ENCODE results near the gene APBB2. TPM values are rescaled to one million over a fixed set of nuclear protein-coding genes. Genes with fewer than 3 reads are reported as not detected.
"Not testable (repeated sequence)": the region's sequence is repeated elsewhere in the genome, so short reads cannot be mapped to it uniquely, and the experiment has no call there.

APBB2 gene
- total RNA-seq, 2 donors from 2014 or later: 37.3 to 75.3 TPM

DNA sequence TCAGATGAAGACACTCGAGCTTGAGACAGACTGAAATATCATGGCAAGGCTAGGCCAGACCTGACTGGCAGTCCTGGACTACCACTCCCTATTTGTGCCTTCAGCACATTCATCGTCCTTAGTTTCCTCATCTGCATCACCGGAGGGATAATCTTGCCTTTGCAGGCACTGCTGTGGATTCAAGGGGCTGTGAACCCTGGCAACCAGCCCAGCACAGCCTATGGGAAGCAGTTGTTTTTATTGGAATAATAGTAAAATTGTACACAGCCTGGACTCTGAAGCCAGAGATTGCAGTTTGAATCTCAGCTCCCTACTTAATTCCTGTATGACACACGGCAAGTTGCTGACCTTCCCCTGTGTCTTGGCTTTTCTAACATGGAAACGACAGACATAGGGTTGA lies 303.6 kb downstream of the APBB2 start:
- Histone ChIP-seq H3K4me3 (no peak overlapping the region), H3K4me1 (peaks cover 0 to 20% of the 10 kb centered on the region in 2 donors), H3K27me3 (no peaks in the 10 kb centered on the region), H3K27ac (no peak overlapping the region), H3K36me3 (no peaks in the 10 kb centered on the region), H3K9me3 (no peaks in the 10 kb centered on the region)
- TF ChIP-seq, protein P1, sequence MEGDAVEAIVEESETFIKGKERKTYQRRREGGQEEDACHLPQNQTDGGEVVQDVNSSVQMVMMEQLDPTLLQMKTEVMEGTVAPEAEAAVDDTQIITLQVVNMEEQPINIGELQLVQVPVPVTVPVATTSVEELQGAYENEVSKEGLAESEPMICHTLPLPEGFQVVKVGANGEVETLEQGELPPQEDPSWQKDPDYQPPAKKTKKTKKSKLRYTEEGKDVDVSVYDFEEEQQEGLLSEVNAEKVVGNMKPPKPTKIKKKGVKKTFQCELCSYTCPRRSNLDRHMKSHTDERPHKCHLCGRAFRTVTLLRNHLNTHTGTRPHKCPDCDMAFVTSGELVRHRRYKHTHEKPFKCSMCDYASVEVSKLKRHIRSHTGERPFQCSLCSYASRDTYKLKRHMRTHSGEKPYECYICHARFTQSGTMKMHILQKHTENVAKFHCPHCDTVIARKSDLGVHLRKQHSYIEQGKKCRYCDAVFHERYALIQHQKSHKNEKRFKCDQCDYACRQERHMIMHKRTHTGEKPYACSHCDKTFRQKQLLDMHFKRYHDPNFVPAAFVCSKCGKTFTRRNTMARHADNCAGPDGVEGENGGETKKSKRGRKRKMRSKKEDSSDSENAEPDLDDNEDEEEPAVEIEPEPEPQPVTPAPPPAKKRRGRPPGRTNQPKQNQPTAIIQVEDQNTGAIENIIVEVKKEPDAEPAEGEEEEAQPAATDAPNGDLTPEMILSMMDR (IDR thresholded peaks at IDR 0.05): no peak
- DNase-seq (ENCODE audit: low spot score): no peak

DNA sequence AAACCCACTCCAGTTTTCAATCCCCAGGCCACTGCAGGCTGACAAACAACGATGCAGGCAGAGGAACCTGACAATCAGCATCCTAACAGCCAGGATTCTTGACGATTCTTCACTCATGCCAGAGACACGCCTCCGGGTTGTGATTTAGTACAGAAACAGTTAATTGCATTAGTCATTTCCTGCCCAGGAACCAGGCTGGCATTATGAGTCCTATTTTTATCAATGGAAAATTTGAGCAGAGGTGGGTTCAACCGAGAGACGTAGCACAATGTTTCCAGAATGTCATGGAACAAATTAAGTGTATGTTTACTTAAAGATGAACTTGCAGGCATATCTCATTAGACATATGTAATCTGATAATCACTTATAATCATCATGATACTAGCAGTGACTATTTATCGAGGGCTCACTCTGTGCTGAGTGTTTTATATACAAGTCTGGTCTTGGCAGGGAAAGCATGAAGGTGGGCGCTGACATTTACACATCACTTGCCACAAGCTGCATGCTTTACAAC lies 304.9 kb downstream of the APBB2 start:
- Histone ChIP-seq H3K27me3 (no peaks in the 10 kb centered on the region), H3K9me3 (no peaks in the 10 kb centered on the region), H3K27ac (peak overlapping the region in 1 of 2 donors; percentile 1), H3K4me3 (no peak overlapping the region), H3K4me1 (peaks cover 0 to 16% of the 10 kb centered on the region in 2 donors), H3K36me3 (no peaks in the 10 kb centered on the region)
- DNase-seq (ENCODE audit: low spot score): no peak
- TF ChIP-seq, protein P1 (IDR thresholded peaks at IDR 0.05): no peak

DNA sequence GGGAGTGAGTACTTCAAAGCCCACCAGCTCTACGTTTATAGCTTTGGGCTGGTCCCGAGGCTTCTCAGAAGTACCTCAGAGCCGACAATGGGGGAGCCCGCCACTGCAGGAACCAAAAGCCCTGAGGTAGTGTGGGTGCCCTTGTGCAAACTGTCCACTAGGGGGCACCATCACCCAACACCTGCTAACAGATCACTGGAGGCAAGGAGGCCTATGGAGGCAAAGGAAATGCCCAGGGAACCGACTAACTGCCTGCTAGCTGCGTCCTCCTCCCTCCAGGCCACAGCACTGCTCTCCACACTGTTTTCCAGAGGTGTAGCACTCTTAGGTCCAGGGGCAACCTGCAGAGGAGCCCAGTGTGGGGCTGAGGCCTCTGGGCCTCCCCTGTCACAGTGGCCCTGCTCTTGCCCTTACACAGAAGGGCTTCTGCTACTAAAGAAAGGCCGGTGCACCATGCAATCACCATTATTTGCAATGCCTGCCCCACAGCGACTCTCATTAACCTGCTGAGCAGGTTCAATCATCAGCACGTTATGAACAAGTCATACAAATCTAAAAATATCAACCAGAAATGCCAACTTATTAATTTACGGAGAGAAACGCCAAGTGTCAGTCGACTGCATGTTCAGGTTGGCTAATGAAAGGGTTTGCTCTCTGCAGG lies 305.5 kb downstream of the APBB2 start:
- DNase-seq (ENCODE audit: low spot score): peak; percentile 69
- Histone ChIP-seq H3K36me3 (no peaks in the 10 kb centered on the region), H3K27me3 (no peaks in the 10 kb centered on the region), H3K4me3 (no peak overlapping the region), H3K27ac (peak overlapping the region; percentile 1 to 5), H3K4me1 (peaks cover 0 to 16% of the 10 kb centered on the region in 2 donors), H3K9me3 (no peaks in the 10 kb centered on the region)
- TF ChIP-seq, protein P1 (IDR thresholded peaks at IDR 0.05): peak; percentile 90 to 94

DNA sequence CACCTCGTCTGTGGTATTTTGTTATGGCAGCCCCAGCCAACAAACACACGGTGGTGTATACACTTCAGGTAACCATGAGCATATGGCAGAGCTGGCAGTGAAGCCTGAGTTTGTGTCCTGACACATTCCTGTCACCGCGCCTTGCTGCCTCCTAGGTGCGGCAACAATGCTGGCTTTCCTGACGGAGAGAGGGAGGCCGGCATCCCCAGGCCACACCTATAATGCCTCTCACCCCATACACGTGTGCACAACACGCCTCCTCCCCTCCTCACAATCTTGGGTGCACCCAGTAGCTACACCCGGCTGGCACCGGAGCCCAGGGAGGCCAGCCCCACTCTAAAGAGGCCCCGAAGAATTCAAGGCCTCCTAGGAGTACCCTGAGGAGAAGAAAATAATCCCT lies 306.0 kb downstream of the APBB2 start:
- H3K4me3 ChIP-seq: no peak overlapping the region
- no peaks in the 10 kb centered on the region for H3K27me3 ChIP-seq
- TF ChIP-seq, protein P1 (IDR thresholded peaks at IDR 0.05): no peak
- H3K36me3 ChIP-seq: no peaks in the 10 kb centered on the region
- no peak for DNase-seq (ENCODE audit: low spot score)
- no peak overlapping the region for H3K27ac ChIP-seq
- H3K4me1 ChIP-seq: peaks cover 0 to 16% of the 10 kb centered on the region in 2 donors
- no peaks in the 10 kb centered on the region for H3K9me3 ChIP-seq

DNA sequence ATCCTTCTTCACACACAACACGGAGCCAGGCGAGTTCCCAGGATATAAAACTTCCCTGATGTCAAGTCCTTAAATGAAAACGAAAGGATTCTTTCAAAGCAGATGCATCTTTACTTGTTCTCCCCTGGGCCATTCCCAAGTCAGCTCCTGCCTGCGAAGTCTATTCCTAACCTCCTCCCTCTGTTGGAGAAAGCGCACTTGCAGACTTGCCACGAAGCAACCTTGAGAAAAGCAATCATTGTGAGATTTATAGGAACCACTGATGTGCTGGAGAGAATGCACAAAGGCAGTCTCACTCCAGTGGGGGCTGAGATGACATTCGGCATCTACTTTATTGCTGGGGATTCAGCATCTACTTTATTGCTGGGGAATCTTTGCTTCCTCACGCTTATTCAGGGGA lies 308.9 kb downstream of the APBB2 start:
- DNase-seq (ENCODE audit: low spot score): no peak
- Histone ChIP-seq H3K9me3 (no peaks in the 10 kb centered on the region), H3K27me3 (no peaks in the 10 kb centered on the region), H3K4me1 (peaks cover 0 to 16% of the 10 kb centered on the region in 2 donors), H3K36me3 (no peaks in the 10 kb centered on the region), H3K4me3 (no peak overlapping the region), H3K27ac (no peak overlapping the region)
- TF ChIP-seq, protein P1 (IDR thresholded peaks at IDR 0.05): no peak

DNA sequence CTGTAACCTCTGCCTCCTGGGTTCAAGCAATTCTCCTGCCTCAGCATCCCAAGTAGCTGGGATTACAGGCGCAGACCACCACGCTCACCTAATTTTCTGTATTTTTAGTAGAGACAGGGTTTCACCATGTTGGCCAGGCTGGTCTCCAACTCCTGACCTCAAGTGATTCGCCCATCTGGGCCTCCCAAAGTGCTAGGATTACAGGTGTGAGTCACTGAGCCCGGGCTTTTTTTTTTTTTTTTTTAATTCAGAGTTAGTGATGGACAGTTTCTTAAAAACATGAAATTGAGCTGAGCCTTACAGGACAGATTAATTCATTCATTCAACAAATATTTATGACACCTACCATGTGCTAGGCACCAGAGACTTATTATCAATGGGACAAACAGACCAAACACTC lies 313.8 kb downstream of the APBB2 start:
- H3K4me1 ChIP-seq: peaks cover 0 to 20% of the 10 kb centered on the region in 2 donors
- H3K4me3 ChIP-seq; H3K9me3 ChIP-seq; H3K36me3 ChIP-seq; DNase-seq (ENCODE audit: low spot score); H3K27ac ChIP-seq; H3K27me3 ChIP-seq: not testable (repeated sequence)

All from right atrium auricular region (tissue), 2 donors.